Germinal center (tissue), 1 donor: ENCODE results near the gene KRTAP19-6.
"Not testable (repeated sequence)": the region's sequence is repeated elsewhere in the genome, so short reads cannot be mapped to it uniquely, and the experiment has no call there.

ENCODE experiments used
- DNase-seq: peaks from one replicate; pipeline ENCODE4 v3.0.0; 2012; ENCODE audit warnings: mixed read lengths, low spot score

The KRTAP19-6 gene, protein sequence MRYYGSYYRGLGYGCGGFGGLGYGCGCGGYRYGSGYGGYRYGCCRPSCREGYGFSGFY

DNA sequence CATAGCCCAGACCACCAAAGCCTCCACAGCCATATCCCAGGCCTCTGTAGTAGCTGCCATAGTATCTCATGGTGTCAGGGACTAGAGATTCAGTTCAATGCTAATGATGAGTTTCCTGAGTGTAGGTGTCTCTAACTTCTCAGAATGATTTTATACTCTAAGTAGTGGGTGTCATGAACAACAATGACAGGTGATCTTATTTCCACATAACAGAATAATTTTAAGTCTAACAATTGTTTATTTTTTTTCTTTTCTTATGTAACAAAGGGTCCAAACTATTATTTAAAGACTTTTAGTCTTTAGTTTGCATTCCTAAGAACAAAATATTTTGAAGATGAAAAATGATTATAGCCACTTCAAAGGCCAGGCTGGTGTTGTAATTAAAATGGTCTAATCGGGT lies at the start of gene KRTAP19-6:
Gene KRTAP19-6, minus strand, starts transcription at position 101 of the 400 bp plus-strand sequence. Its CDS starts 31 bp downstream, at position 70.
- no peak for DNase-seq

DNA sequence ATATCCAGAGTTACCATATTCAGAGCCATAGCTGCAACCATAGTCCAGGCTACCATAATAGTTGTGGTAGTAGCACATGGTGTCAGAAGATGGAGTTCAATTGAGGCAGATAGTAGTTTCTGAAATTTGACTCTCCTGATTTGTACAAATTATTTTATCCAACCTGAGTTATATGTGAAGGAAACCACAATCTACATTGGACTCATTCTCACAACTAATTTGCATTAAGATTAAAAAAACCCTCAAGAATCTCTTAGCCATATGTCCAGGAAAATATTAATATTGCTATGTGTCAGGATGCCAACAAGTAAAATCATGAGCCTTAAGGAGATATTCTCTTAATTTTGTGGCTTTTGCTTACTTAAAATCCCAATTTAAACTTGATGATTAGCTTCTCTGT lies 48.6 kb upstream of the KRTAP19-6 start, which contains the start of gene KRTAP22-2:
Gene KRTAP22-2, minus strand, starts transcription at position 101 of the 400 bp plus-strand sequence.
- no peak for DNase-seq

GRCh38 chr21:30582870-30583269 lies 41.2 kb upstream of the KRTAP19-6 start:
- no peak for DNase-seq

DNA sequence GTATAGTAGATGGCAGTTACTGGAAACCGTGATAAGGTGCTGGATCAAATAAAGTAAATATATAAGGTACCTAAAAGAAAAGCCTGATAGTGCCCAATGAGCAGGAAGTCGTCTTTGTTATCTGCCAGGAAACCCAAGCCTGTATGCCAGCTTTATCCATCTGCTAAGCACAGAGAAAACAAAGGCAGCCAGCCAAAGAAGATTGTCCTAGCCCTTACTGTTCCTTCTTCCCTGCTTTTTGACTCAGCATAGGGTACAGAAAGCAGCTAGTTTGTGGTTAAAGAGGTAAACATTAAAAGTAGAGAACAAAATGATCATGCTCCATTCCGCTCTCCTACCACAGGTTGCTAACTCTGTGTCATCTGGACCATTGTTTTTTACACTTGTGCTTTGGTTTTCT lies 38.5 kb upstream of the KRTAP19-6 start:
- no peak for DNase-seq

- no peak for DNase-seq
Observed at GRCh38 chr21:30579346-30579745, 37.7 kb upstream of the KRTAP19-6 start.

DNA sequence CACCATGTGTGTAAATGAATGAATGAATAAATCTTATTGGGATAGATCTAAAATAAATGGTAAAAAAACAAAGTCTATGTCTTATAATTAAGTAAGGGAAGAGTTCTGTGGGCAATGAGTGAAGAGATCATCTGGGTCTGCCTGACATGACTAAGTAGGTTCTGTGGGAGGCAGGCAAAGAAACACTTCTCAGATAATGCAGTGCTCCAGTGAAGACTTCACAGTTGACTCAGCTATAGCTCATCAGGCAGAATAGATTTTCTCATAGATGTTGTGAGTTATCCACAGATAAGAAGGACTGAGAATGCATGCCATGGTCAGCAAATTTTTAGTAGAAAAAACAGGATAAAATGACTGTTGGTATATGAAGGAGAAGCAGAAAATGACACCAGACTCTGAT lies 36.1 kb upstream of the KRTAP19-6 start:
- no peak for DNase-seq

GRCh38 chr21:30567617-30568016 lies 26.0 kb upstream of the KRTAP19-6 start:
- no peak for DNase-seq

DNA sequence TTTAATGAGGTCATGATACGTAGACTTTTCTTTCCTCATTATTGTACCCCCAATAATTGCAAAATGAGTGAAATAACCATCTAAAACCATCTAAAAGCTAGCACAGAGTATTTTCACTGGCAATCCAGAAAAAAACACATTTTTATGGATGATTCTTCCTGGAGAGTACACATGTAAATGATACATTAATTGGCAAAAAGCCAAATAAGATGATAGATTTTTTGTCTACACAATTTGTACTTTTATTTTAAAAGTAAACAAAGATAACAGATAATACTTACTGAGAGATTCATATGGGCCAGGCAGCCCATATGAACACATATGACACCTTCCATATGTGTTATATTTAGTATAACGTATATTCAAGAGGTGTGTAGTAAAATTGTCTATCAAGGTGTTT lies 22.0 kb upstream of the KRTAP19-6 start:
- no peak for DNase-seq

- no peak for DNase-seq
Observed at GRCh38 chr21:30563072-30563471, 21.4 kb upstream of the KRTAP19-6 start.

GRCh38 chr21:30561957-30562356 lies 20.3 kb upstream of the KRTAP19-6 start:
- no peak for DNase-seq

- no peak for DNase-seq
Observed at GRCh38 chr21:30561264-30561895, 19.7 kb upstream of the KRTAP19-6 start, which contains the start of gene KRTAP19-7. TSS of gene KRTAP19-7 (minus strand) at chr21:30561314. CDS start at chr21:30561289, 25 bp downstream.

DNA sequence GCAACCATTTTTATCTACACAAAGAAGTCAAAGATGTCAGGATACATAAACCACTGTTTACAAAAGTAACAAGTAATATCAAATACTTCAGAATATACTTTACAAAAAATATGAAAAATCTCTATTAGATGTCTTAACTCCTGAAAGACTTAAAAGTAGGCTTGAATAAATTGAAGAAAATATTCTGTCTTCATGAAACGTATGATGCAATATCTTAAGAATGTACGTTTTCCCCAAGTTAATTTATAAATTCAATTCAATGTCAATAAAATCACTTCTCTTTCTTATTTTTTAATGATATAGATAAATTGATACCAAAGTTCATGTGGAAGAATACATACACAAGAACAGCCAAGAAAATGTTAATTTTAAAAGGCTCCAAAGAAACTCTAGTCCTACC lies 13.4 kb upstream of the KRTAP19-6 start:
- DNase-seq, result no peak

DNA sequence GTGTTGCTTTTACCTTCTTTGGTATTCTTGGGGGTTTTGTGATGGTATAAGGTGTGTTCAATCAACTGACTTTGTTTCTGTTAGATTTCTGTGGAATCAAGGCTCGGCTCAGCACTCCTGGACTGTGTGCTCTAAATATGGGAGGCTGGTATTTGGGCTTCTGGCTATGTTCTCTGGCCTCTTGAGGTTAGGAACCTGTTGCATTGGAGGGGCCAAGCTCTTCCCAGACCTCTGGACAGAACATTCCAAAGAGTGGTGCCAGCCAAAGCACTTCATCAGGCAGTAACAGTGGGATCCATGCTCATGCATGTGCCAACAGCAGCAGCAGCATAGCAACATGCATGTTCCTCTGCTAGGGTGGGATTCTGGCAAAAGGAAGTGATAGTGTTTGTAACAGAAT lies 11.1 kb upstream of the KRTAP19-6 start:
- DNase-seq, result no peak

DNA sequence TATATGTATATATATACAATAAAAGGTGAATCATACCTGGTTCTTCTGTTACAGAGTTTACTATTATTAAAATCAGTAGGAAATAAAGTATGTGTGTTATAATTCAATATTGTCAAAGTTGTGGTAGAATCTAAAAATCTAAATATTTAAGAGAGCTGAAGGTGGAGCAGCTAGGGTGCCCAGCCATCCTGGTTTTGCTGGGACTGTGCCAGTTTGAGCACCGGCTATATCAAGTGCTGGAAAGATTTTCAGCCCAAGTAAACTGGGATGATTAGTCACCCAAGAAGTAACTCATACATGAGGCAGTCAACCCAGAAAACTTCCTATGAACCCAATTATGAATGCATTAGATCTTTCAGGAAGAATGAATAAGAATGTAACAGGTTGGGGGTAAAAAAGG lies 22.8 kb downstream of the KRTAP19-6 start:
- DNase-seq, result no peak

- no peak for DNase-seq
Observed at GRCh38 chr21:30515681-30516080, 26.0 kb downstream of the KRTAP19-6 start.

DNA sequence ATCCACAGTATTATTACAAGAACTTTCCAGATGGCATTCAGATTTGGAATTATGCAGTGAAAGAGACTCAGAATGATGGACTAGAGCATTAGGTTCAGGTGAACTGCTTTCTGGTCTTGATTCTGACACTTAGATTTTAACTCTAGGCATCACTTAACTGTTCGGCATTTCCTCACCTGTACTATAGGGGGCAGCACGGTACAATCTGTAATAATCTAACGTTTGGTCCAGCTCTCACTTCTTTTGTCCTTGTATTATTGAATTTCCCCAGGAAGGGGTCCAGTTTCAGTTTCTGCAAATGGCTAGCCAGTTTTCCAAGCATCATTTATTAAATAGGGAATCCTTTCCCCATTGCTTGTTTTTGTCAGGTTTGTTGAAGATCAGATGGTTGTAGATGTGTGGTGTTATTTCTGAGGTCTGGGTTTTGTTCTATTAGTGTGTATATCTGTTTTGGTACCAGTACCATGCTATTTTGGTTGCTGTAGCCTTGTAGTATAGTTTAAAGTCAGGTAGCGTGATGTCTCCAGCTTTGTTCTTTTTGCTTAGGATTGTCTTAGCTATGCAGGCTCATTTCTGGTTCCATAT lies 36.0 kb downstream of the KRTAP19-6 start:
- not testable (repeated sequence) for DNase-seq

- no peak for DNase-seq
Observed at GRCh38 chr21:30502041-30502440, 39.6 kb downstream of the KRTAP19-6 start, which contains the start of gene KRTAP19-5. TSS of gene KRTAP19-5 (minus strand) at chr21:30502141. CDS start at chr21:30502090, 51 bp downstream.

DNA sequence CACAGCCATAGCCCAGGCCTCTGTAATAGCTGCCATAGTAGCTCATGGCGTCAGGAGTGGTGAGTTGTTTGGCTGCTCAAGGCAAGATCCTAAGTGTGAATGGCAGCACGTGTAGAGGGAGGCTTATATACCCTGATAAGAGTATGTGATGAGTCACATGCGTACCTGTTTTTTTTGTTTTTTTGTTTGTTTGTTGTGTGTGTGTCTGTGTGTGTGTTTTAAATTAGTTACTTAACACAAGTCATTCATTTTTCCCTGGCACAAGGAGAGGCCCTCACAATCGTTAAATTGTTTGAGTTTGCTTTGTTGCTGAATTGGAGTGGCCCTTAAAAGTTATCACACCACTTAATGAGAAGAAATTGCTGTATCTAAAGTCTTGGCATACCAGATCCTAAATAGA lies 44.6 kb downstream of the KRTAP19-6 start, which contains the start of gene KRTAP19-4:
Gene KRTAP19-4, minus strand, starts transcription at position 101 of the 400 bp plus-strand sequence. Its CDS starts 55 bp downstream, at position 46.
- DNase-seq, result no peak

GRCh38 chr21:30491963-30492428 lies 49.7 kb downstream of the KRTAP19-6 start, which contains the start of gene KRTAP19-3:
TSS of gene KRTAP19-3 (minus strand) at chr21:30492013. CDS start at chr21:30491957, 56 bp downstream.
- DNase-seq, result no peak
